Suppressor macrophage treated with lipopolysaccharide for 4 hours (primary cell): ENCODE results near the gene FZD4.
"Not testable (repeated sequence)": the region's sequence is repeated elsewhere in the genome, so short reads cannot be mapped to it uniquely, and the experiment has no call there.

Experiments
- DNase-seq: peaks from one replicate; pipeline ENCODE4 v3.0.0-alpha.2; 2020

The FZD4 gene

DNA sequence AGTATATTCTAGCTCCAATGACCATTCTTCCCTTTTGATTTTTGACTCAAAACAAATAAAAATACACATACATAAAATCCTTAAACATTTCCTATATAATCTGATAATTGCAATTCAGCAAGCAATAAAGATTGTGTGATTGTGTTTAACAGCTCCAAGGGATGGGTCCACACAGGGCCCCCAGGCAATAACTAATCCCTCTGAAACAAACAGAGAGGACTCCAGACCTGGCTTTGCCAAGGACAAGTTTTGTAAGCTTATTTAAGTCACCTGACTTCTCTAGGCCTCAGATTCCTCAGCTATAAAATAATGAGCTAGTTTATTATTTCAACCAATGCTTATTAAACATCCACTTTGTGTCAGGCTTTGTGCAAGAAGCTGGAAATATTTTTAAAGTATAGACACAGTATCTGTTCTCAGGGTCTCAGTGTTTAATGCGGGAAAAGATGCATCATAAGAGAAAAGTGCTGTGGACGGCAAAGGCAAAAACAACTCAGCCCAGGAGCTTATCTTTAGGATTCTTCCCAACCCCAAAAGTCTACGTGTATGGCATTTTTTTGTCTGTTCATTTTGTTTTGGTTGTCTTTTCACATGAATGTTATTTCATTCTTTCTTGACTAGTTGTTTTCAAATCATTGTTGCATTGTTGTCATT is 20.1 kb downstream of the FZD4 start:
- no peak for DNase-seq

DNA sequence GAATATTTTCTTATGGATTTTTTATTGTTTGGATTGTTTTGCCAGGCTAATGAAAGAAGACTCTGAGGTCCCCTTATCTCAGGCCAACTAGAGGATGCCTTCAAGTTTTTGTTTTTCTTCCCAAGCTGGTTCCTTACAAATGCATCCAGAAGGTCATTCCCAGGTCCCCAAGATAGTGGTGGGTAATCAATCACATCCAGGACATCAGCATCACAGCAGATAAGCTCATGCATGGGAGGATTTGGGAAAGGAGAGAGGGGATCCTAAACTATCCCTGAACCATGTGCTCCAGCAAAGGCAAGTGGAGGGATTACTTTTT is 20.7 kb downstream of the FZD4 start:
- no peak for DNase-seq

DNA sequence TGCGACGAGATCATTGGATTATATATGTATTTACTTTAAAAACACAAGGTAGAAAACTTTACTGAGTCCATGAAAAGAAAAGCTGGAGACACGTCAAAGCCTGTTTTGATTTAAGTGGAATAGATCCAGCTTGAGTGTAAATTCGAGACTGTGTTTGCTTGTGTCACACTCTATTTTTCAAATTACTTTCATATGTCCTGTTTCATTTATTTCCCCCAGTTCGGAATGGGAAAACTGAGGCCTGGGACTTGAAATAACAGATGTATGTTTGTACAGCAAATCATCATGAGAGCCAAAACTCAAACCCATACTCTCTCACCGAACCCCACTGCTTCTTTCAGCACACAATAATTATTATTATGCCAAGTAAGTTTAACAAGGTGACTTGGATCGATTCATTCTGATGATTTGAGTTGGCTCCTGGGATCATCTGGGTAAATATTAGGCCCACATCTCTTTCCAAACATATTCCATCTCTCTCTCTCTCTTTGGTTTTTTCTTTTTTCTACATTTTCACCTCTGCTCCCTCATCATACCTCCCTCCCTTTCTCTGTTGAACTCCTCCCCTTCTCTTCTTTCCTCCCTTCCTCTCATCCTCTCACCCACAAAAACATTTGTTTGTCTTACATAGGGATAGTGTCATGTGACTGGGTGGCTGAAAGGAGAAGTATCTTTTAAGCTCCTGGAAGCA is 21.2 kb downstream of the FZD4 start:
- no peak for DNase-seq

DNA sequence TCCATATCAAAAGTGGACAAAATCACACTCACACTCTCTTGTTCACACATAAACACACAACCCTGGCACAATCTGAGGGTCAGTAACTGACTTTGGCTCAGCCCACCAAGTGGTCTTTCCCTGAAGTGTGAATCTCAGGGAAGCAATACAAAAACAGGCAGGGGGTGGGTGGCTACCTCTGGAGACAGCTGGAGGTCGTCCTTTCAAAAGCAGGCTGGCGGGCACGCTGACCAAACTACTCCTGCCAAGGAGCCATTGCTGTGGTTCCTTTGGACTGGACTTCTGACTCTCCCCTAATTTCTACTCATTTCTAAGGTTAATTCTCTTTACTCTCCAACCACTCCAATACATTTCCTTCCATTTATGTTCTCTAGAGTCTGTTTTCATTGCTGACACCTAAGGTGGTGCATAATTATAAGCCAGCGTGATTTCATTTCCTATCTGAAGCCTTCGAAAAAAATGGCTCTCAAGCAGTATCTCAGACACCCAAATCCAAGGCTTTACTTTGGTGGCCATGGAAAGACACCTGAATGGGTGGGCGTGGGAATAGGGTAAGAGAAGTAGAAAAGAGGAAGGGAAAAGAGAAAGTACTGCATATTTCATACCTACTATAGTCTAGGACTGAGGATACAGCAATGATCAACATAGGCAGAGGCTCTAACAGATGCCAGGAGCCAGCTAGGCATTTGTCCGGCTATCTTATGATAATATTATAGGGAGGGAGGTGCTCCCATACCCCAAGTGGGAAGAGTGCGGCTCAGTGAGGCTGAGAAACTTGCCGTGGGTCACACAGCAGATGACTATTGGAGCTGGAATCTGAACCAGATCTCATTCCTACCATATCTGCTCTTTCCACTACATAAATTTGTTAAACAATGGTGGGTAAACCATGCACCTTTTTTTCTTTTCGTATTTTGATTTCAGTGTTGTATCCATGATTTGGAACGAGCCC is 22.0 kb downstream of the FZD4 start:
- no peak for DNase-seq

DNA sequence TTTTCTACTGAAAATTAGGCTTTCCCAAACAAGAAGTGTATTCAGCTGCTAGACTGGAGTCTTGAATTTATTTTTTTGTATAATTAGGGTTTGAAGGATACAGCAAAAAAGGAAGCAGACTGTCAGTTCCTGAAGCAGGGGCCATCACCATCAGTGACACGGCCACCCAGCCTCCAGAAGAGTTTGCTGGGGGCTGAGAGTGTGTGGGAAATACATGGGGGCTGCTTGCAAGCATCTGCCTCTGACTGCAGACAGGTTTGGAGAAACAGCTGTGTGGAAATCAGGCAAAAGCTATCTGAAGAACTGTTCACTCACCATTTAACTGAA is 23.0 kb downstream of the FZD4 start:
- DNase-seq, result no peak

DNA sequence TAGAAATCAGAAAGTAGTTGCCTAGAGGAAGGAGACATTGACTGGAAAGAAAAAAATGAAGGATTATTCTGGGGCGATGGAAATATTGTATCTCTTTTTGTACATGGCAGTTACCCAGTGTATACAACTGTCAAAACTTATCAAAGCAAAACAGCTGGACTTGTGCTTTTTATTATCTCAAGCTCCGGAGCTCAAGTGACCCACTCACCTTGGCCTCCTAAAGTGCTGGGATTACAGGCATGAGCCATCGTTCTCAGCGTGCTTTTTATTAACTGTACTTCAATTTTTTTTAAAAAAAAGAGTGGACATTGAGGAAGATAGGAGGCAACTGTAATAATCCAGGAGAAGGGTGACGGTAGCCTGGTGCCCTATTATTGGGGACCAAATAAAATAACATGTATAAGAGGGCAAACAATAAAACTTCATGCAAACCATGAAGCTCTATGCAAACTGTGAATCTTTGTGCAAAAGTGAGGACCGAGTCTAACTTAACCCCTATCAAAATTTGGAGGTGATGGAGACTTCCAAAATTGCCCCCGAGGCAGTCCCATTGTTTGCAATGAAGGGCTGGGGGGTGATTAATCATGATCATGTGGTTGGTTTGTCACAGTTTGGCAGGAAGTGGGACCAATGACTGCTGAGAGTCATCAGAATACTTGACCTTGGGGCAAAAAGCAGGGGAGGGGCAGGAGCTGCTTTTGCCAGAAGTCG is 23.5 kb downstream of the FZD4 start:
- peak; percentile 36 for DNase-seq

DNA sequence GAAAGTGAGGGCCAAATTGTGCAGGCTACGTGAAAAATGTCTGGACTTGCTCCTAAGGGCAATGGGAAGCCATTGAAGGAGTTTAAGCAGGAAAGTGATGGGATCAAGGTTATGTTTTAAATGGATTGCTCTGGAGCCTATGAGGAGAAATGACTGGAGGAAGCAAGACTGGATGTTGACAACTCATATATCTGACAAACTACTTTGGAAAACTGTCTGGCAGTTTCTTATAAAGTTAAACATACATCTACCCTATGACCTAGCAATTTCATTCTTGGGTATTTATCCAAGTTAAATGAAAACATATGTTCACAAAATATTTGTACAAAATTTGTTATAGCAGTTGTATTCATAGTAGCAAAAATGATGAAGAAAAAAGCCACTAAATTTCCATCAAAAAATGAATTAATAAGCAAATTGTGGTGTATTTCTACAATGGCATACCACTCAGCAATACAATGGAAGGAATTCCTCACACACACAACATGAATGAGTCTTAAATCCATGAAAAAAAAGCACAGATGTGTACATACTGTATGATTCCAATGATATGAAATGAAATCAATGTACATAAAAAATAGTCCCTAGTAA is 24.1 kb downstream of the FZD4 start:
- no peak for DNase-seq

DNA sequence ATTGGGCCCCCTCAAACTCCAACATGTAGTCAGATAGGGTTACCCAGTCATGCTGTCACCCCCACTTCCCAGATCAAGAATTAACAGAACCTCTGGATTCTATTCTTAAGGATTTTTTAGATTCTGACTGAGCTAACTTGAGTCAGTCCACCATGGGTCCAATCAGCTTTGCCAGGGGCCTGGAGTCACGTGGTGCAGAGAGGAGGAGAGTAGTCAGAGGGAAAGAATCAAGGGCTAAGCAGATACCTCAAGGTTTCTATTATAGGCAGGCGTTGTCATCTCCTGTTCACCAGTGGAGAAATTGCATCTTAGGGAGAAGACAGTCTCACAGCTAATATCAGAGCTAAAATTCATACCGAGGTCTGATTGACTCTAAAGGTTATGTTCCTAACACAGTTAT is 28.2 kb downstream of the FZD4 start:
- DNase-seq, result no peak

DNA sequence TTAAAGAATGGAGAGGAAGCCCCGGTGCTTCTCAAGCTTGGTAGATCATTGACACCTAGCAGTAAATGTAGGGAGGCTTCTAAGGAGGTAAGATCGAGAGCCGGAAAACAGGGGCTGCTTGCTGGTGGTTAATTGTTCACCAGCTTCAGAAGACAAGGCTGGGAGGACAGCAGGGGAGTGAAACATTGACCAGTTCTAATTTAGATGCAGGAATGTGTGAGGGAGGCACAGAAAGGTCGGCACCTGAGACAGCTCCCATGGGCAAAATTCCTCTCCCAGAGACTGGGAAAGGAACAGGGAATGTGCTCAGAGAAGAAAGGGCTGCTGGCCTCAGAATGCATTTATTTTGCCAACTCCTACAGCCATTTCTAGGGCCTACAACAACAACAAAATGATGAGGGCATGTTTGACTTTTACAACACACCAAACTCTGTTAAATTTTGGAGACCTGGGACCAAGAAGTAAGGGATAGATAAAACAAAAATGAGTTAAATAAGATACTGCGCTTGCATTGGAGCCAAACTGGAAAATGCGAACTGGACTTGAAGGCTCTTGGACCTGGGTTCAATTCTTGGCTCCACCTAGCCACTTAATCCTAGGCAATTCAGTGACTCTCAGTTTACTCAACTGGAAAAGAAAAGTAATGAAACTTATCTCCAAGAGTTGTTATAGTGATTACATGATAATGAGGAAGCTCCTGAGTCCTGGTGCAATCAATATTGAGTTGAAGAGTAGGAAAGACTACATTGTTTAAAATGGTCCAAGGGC is 31.0 kb downstream of the FZD4 start:
- DNase-seq, result no peak

DNA sequence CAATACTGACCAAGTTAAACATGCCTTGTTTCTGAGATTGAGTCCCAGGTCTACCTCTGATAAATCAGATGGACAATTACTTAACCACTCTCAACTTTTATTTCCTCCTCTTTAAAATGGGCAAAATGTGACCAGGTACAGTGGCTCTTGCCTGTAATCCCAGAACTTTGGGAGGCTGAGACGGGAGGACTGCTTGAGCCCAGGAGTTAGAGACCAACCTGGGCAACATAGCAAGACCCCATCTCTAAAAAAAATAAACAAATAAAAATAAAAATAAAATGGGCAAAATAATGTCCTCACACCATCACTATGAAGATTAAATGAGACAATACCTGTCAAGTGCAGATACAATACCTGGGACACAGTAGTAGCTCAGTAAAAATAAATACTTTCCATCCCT is 33.0 kb downstream of the FZD4 start:
- DNase-seq, result no peak

DNA sequence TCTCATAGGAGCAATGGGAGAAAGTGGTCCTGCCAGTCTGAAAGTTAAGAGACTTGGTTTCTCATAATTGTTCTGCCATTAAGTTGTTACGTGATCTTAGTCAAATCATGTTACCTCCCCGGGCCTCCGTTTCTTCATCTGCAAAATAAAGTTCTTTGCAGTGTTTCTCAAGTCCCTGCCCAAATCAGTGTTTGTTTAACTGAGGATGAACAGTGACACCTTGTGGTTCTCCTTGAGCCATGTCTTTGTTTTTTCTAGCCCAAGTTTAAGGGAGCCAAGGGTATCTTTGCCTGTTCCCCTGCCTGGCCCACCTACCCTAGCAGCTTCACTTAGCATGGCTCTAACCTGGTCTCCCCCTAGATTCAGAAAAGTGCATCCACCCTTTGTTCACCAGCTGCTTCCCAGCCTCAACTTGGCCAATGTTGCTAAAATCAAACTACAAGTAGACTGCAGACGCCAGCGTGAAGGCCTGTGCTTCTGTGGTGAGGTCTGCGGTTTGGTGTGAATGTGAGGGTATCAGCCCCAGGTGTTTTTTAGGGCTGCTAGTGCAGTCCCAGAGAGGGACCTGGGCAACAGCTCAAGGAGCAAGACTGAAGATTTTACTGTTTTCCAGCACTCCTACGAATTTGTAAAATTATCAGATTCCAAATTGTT is 35.5 kb downstream of the FZD4 start:
- DNase-seq, result peak; percentile 46

DNA sequence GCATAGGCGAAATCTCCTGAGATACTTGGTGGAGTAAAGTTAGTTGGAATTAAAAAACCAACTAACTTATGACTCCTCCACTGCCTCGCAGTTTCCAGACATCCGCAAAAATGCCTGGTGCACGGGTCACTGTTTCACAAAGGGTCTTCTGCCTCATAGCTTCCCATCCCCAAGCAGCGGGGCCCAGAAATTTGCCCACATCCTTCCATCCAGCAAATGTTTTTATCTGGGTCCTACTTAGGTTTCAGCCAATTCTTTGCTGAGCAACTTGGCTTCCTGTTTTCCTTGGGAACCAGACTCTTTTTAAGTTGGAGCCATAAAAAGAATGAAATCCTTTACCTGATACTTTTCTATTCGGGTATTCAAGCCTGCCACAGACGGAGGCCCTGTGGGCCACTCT is 36.2 kb downstream of the FZD4 start:
- DNase-seq, result no peak

DNA sequence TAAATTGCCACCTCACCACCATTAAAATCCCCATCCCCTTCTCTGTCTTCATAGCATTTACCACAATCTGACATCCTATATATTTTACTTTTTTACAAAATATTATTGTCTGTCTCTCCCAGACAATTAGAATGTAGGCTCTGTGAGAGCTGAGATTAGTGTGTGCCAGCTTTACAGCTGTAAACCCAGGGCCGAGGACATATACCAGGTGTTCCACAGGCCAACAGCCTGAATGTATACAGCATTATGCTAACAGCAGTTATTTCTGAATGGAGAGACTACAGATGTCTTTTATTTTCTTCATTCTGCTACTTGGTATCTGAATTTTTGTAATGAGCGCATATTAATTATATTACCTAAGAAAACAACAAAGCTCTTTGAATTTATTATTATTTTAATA is 36.7 kb downstream of the FZD4 start:
- no peak for DNase-seq

DNA sequence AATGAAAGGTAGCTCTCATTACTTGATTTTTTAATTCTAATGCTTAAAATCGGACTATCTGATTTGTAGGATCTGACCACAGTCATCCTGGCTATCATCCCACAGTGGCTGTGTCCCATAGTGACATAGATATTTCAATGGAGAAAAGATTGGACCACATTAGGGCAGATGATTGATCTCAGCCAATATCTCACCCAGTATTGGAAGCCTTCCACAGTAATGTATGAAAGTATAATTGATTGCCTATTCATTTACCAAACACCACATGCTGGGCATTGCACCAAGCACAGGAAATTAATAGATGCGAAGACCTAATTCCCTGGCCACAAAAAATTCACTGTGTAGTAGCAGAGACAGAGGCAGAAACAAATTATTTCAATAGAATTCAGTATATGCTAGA is 37.6 kb downstream of the FZD4 start:
- DNase-seq, result no peak

DNA sequence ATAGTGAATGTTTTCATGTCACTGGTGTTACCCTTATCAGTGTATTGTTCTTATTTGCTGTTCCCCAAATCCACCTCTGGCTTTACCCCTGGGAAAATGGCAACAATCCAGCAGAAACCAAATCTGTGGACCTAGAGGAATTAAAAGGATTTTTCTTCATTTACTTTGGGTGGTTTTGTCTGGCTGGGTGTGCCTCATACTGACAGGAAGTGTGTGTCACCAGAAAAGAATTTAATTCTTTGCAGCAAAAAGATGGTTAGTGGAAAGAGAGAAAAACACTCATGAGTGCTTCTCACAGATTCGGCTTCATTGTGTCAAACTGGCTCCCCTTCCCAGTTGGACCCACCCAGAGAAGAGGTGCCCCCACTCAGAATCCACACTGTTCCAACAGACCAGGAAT is 38.9 kb downstream of the FZD4 start:
- no peak for DNase-seq

DNA sequence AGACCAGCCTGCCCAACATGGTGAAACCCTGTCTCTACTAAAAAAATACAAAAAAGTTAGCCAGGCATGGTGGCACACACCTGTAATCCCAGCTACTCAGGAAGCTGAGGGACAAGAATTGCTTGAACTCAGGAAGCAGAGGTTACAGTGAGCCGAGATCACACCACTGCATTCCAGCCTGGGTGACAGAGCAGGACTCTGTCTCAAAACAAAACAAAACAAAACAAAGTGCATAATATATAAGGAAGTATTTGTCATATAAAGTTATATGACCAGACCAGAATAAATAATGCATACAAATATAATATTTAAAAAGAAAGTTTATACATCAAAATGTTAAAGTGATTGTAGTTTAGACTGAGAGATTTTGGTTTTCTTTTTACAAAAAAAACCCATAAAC is 39.3 kb downstream of the FZD4 start:
- DNase-seq, result not testable (repeated sequence)

DNA sequence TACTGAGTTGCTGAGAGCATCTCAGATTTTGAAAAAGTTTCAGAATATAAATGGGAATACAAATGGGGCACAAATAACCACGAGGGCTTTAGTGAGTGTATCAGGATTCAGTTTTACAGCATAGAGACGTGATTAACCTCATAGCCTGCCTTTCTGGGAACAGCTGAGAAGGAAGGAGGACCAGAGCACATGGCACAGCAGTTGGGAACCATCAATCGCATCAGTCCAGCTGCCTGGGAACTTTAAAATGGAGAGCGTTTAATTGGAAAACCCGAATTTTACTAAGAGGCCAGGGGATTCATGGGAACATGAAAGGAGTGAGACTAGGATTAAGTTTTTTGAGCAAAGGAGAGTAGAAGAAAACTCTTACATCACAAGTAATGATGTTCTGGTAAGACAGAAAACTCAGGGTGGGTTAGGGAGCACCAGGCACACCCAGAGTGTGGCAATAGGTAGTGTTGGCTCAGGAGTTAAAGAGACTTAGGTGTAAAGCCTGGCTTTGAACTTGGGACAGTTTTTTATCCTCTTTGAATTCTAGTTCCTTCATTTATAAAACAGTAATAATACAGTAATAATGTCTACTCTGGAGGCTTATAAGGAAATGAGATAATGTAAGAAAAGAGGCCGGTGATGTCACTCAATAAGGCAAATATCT is 40.2 kb downstream of the FZD4 start:
- DNase-seq, result no peak

DNA sequence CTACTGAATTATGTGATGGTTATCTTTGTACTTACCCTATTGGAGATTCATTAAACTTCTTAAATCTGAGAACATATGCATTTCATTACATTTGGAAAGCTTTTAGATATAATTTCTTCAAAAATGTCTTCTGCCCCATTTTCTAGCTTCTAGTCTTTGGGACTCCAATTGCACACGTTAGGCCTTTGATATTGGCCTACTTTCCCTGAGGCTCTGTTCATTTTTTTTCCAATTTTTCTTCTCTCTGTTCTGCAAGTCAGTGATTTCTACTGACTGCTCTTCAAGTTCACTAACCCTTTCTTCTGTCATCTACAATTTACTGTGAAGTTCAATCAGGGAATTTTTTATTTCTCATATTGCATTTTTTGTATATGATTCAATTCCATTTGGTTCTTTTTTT is 43.0 kb downstream of the FZD4 start:
- no peak for DNase-seq

DNA sequence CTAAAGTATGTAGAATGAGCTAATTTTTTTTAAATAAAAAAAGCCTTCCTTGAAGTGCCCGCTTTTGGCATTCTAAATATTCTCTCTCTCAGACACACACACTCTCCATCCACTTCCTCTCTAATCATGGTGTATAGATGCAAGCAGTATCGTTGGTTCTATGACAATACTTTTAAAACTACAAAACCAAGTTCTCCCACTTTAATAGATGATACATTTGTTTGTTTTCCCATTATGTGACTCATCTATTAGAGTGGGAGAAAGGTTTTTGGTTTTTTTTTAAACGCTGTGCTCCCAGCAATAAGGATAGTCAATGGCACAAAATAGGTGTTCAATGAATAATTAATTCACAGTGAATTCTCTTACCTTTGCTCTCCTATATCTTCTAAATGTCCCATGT is 44.6 kb downstream of the FZD4 start:
- no peak for DNase-seq

DNA sequence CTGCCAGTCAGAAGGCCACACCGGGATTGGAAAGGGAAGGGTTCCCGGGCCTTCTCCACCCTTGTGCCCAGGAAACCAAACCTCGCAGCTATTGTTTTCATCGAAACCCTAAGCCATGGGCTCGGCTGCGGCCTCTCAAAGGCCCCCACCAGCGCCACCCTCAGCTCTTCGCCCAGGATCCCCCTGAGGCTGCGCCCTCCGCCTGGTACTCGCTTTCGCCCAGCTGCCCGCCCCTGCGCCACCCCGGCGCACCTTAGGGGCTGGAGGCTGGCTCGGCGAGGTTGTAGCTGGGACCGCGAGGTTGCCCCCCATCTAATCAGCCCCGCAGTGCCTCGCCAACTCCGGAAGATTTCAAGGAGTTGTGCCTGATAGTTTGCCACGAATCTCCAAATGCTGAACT is 49.0 kb downstream of the FZD4 start:
- no peak for DNase-seq

DNA sequence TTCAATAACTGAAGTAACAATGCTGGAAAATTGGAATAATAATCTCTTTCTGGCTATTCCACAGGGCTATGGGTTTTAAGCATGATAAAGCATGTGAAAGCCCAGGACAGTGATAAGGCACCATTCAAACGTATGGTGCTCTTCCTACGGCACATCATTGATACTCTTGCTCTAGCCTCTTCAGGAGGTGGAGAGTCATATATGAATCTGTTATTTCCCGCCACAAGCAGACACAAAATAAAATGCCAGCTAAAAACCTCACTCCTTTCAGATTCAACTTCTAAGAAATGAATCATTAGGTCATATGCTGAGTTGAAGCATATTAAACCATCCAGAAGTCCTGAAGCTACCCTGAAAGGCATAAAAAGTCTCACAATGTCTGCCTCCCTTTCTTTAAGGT is 49.9 kb downstream of the FZD4 start:
- no peak for DNase-seq
